Mesendoderm (in vitro differentiated cells): Measurements from ENCODE around the gene DOK3.
A peak's percentile ranks its signal among the peaks of the same experiment; 100 is the strongest.

Experiments
- DNase-seq: peaks from one replicate; pipeline ENCODE4 v3.0.0; 2013
- H2AK5ac ChIP-seq: 2 replicates; pipeline ENCODE4 v1.6.1; 2013; ENCODE audit warnings: low read length, inconsistent platforms
- H2BK120ac ChIP-seq: 2 replicates; pipeline ENCODE4 v1.6.1; 2013; ENCODE audit warnings: low read depth, mild to moderate bottlenecking, low read length, moderate library complexity, mixed read lengths
- H2BK15ac ChIP-seq: replicated peaks from 2 replicates; pipeline ENCODE4 v1.6.1; 2013; ENCODE audit warnings: low read depth, mild to moderate bottlenecking, moderate library complexity
- H2BK5ac ChIP-seq: 2 replicates; pipeline ENCODE4 v1.6.1; 2013; ENCODE audit warnings: low read length, inconsistent platforms
- H3K18ac ChIP-seq: 2 replicates; pipeline ENCODE4 v1.6.1; 2013; ENCODE audit warnings: mild to moderate bottlenecking, low read length, mixed read lengths
- H3K23ac ChIP-seq: one replicate; pipeline ENCODE4 v1.6.1; 2013; ENCODE audit warnings: low read length
- H3K27ac ChIP-seq: 2 replicates; pipeline ENCODE4 v1.5.1; 2013; ENCODE audit warnings: low read depth, mild to moderate bottlenecking, inconsistent platforms, low read length, moderate library complexity
- H3K27me3 ChIP-seq: 2 replicates; pipeline ENCODE4 v1.6.1; 2013; ENCODE audit warnings: low read length, control low read depth, mild to moderate bottlenecking, inconsistent platforms; ENCODE audit not compliant: insufficient read depth, poor library complexity
- H3K36me3 ChIP-seq: 2 replicates; pipeline ENCODE4 v1.6.1; 2013; ENCODE audit warnings: low read length, inconsistent platforms; ENCODE audit not compliant: control insufficient read depth, insufficient read depth
- H3K4ac ChIP-seq: one replicate; pipeline ENCODE4 v1.6.1; 2013; ENCODE audit warnings: low read depth, mild to moderate bottlenecking, low read length, moderate library complexity
- H3K4me1 ChIP-seq: 2 replicates; pipeline ENCODE4 v1.6.1; 2013; ENCODE audit warnings: low read depth, low read length, inconsistent platforms; ENCODE audit not compliant: control insufficient read depth
- H3K4me2 ChIP-seq: 2 replicates; pipeline ENCODE4 v1.6.1; 2013; ENCODE audit warnings: low read length
- H3K4me3 ChIP-seq: 2 replicates; pipeline ENCODE4 v1.5.1; 2013; ENCODE audit warnings: mild to moderate bottlenecking, low read length
- H3K56ac ChIP-seq: one replicate; pipeline ENCODE4 v1.6.1; 2013; ENCODE audit warnings: low read length
- H3K79me1 ChIP-seq: 2 replicates; pipeline ENCODE4 v1.6.1; 2013; ENCODE audit warnings: low read length, inconsistent platforms
- H3K79me2 ChIP-seq: 2 replicates; pipeline ENCODE4 v1.6.1; 2013; ENCODE audit warnings: mild to moderate bottlenecking, low read length; ENCODE audit not compliant: control insufficient read depth, insufficient read depth
- H3K9ac ChIP-seq: 2 replicates; pipeline ENCODE4 v1.6.1; 2013; ENCODE audit warnings: low read length, inconsistent platforms
- H4K5ac ChIP-seq: one replicate; pipeline ENCODE4 v1.6.1; 2013; ENCODE audit warnings: low read length
- H4K8ac ChIP-seq: one replicate; pipeline ENCODE4 v1.6.1; 2013; ENCODE audit warnings: low read depth, mild to moderate bottlenecking, control low read depth, low read length, moderate library complexity
- WGBS: extraction: QIAGEN DNeasy Blood & Tissue Kit; methylation state at CpG from one replicate; pipeline ENCODE4 v1.1.7; 2013; ENCODE audit warnings: low lambda C conversion rate, missing lambda C conversion rate; ENCODE audit not compliant: insufficient coverage; ENCODE audit errors: extremely low coverage; 5-methylcytosine and 5-hydroxymethylcytosine counted together

DOK3 gene

DNA sequence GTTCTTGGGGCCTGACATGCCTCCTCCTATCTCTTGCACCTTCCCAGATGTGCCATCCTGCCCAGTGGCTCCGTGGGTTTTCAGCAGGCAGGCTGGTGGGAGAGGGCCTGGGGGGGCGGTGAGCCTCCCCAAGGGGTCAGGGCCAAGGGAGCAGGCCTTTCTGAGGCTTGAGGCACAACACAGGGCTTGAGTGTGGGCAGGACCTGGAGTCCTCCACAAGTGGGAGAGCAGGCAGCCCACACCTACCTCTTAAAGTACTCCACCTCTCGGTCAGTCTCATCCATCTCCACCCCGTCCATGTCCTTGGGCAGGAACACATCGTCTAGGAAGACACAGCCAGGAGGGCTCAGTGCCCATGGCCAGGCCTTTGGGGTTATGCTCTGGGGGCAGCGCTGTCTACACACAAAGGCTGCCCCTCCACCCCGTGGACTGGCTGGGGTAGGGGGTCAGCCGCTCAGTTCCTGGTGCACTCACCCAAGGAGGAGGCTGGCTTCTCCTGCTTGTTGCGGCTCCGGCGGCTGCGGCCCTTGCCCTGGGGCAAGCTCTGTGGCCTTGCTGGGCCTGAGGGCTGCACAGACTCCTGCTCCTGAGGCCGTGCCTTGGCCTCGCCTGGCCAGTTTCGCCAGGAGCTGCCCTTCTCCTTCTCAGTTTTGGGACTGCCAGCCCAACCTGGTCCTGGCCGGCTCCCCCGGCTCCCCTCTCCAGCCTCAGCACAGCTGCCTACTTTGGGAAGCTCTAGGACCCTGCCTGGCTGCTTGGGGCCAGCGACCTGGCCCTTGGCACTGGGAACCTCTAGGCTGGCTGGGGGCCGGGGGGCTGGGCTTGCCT is 14.3 kb upstream of the DOK3 start:
- H2BK5ac ChIP-seq, result no peak overlapping the region
- H3K56ac ChIP-seq, result no peak overlapping the region
- no peaks in the 10 kb centered on the region for H3K79me2 ChIP-seq
- DNase-seq, result no peak
- H4K8ac ChIP-seq, result no peak overlapping the region
- H3K36me3 ChIP-seq, result peaks cover 23% of the 10 kb centered on the region
- no peak overlapping the region for H3K23ac ChIP-seq
- no peak overlapping the region for H2BK15ac ChIP-seq
- no peak overlapping the region for H3K4me2 ChIP-seq
- no peaks in the 10 kb centered on the region for H3K79me1 ChIP-seq
- H2BK120ac ChIP-seq, result no peak overlapping the region
- no CpG with 5 or more reads among the region's 19 CpGs for WGBS
- no peak overlapping the region for H3K27ac ChIP-seq
- H3K4me1 ChIP-seq, result no peaks in the 10 kb centered on the region
- H3K4me3 ChIP-seq, result no peak overlapping the region
- H2AK5ac ChIP-seq, result no peak overlapping the region
- no peak overlapping the region for H3K9ac ChIP-seq
- no peak overlapping the region for H3K4ac ChIP-seq
- H3K18ac ChIP-seq, result no peak overlapping the region
- H4K5ac ChIP-seq, result no peak overlapping the region
- no peaks in the 10 kb centered on the region for H3K27me3 ChIP-seq

DNA sequence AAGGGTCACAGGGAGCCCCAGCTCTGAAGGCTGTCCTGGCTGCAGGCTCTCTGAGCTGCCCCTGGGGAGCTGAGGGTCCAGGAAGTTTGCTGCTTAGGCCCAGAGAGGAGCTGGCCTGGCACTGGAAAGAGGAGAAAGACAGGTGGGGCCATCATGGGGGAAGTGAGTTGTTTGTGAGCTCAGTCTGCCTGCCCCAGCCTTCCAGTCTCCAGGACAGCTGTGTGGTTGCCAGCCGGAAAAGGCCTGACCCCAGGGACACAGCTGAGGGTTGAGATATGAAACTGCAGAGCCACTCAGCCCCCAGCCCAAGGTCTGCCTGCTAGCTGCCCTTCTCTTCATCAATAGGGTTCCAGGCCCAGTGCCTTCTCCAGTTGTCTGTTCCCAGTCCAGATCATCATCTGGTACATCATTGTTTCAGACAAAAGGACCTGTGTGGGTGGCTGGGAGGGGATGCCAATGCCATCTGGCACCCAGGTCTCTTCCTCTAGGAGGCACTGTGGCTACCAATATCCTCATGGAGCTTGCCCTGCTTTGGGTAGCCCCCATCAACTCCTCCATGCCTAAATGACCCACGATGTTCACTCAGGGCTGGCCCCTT is 11.4 kb upstream of the DOK3 start:
- Histone ChIP-seq H2BK15ac (no peak overlapping the region), H2BK5ac (no peak overlapping the region), H4K5ac (no peak overlapping the region), H3K27ac (no peak overlapping the region), H3K36me3 (peaks cover 13% of the 10 kb centered on the region), H2AK5ac (no peak overlapping the region), H4K8ac (no peak overlapping the region), H2BK120ac (no peak overlapping the region), H3K4ac (no peak overlapping the region), H3K4me1 (no peaks in the 10 kb centered on the region), H3K56ac (no peak overlapping the region), H3K27me3 (no peaks in the 10 kb centered on the region), H3K4me3 (no peak overlapping the region), H3K9ac (no peak overlapping the region), H3K4me2 (no peak overlapping the region), H3K18ac (no peak overlapping the region), H3K23ac (no peak overlapping the region), H3K79me1 (peaks cover 4% of the 10 kb centered on the region), H3K79me2 (peaks cover 4% of the 10 kb centered on the region)
- WGBS, result no CpG with 5 or more reads among the region's 2 CpGs
- DNase-seq, result no peak

DNA sequence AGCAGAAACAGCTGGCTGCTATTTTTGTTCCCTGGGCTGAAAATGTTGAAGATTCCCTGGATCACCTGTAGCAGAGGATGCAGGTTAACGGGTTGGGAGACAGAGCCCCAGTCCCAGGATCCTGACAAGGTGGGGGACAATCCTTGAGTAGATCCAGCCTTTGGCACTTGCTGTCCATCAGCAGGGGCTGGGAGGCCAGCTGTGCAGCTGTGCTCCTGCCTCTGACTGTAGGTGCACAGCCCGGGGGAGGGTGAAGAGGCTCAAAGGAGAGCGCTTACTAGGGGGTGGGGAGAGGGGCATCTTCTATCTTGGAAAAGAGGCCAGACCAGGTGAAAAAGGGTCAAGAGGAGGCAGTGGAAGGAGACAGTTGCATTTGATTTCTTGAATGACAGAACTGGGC is 10.6 kb upstream of the DOK3 start:
- Histone ChIP-seq H3K36me3 (peaks cover 11% of the 10 kb centered on the region), H3K27ac (no peak overlapping the region)
- WGBS, result no CpG with 5 or more reads among the region's 3 CpGs

DNA sequence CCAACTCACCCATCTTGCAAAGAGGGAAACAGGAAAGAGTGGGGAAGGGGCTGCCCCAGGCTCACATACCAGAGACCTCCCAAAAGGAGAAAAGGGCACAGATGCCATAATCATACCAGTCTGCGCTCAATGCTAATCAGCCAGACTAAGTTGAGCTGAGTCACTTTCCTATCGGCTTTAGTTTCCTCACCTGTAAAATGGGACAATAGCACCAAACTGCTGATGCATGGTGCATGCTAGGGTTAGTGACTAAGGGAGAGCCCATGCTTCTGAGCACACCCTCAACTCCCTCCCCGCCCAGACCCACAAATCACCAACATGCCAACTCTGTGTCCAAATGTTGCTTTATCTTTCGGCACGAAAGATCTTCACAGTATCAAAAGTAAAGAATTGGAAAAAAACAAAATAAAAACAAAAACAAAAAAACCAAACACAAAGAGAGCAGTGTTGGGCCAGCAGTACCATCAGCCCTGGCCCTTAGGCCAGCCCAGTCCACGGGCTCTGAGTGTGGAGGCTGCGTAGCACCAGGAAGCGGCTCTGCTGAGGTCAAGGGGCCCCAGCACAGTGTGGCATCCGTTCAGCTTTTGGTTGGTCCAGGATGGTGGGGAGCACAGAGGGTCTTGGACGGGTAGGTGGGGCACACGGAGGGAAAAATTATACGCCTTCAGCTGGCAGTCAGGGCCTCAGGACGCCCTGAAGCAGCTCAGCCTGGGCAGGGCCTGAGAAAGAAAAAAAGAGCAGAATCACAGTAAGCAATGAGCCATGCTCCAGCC is 10.0 kb upstream of the DOK3 start:
- Histone ChIP-seq H3K27me3 (no peaks in the 10 kb centered on the region), H2BK120ac (no peak overlapping the region), H4K8ac (no peak overlapping the region), H3K79me2 (peaks cover 10% of the 10 kb centered on the region), H3K36me3 (peaks cover 7% of the 10 kb centered on the region), H3K4me2 (no peak overlapping the region), H2AK5ac (no peak overlapping the region), H2BK15ac (no peak overlapping the region), H3K27ac (no peak overlapping the region), H3K56ac (no peak overlapping the region), H3K4me3 (no peak overlapping the region), H3K4me1 (no peaks in the 10 kb centered on the region), H2BK5ac (no peak overlapping the region), H3K4ac (no peak overlapping the region), H3K23ac (no peak overlapping the region), H3K9ac (no peak overlapping the region), H3K18ac (no peak overlapping the region), H3K79me1 (peaks cover 13% of the 10 kb centered on the region), H4K5ac (no peak overlapping the region)
- DNase-seq, result no peak
- WGBS, result no CpG with 5 or more reads among the region's 13 CpGs

More for the DNA sequence above, 10.6 kb upstream of the DOK3 start:
- no peaks in the 10 kb centered on the region for H3K4me1 ChIP-seq
- H2BK15ac ChIP-seq, result no peak overlapping the region
- H3K27me3 ChIP-seq, result no peaks in the 10 kb centered on the region
- no peak overlapping the region for H3K4me3 ChIP-seq
- H2AK5ac ChIP-seq, result no peak overlapping the region
- no peak for DNase-seq
- H4K8ac ChIP-seq, result no peak overlapping the region
- no peak overlapping the region for H3K4ac ChIP-seq
- H3K56ac ChIP-seq, result no peak overlapping the region
- H2BK120ac ChIP-seq, result no peak overlapping the region
- no peak overlapping the region for H4K5ac ChIP-seq
- H3K9ac ChIP-seq, result no peak overlapping the region
- no peak overlapping the region for H3K18ac ChIP-seq
- H3K23ac ChIP-seq, result no peak overlapping the region
- H3K79me2 ChIP-seq, result peaks cover 10% of the 10 kb centered on the region
- H3K4me2 ChIP-seq, result no peak overlapping the region
- H3K79me1 ChIP-seq, result peaks cover 10% of the 10 kb centered on the region
- H2BK5ac ChIP-seq, result no peak overlapping the region

DNA sequence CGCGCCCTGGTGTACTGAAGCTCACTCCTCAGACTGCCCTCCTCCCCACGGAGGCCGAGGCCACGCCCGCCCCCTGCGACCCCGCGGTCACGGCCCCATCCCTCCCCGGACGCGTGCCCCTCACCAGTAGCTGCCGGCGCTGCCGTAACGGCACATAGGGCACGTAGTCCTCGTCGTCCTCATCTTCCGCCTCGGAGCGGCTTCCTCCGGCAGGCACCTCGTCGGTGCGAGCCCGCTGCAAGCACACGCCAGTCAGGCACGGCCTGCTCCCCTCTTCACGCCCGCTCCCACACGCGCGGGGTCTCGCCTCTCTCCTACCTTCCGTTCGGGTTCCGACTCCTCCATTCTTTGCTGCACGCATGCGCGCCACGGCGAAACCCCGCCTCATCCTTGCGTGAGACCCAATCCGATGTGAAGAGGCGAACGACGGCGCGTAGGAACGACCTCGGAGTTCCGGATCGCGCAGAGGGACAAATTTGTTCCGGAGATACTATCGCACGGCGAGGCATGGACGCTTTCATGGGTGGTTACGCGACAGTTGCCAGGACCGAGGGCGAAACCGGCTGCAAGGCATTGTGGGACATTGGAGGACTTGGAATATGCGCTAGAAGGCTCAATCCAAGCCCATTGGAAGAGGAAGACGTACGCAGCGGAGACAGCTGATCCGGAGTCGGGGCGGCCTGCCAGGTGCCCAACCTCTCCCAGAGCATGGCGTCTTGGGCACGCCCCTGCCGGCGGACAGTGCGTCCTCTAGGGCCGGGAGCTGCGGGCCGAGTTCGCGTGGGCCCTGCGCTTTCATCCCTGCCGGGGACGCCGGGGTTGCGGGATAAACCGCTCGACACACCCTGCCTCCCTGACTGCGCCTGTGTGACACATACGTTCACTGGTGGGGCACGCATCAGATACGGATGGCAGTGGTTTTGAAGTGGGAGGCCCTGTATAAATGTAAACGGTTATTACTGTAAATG is 7.3 kb upstream of the DOK3 start, which contains the start of gene DDX41:
TSS of gene DDX41 (minus strand) at position 361 of the 968 bp plus-strand sequence. CDS start at position 345, 16 bp downstream.
- H2BK15ac ChIP-seq, result no peak within 1 kb of the TSS
- H2BK120ac ChIP-seq, result no peak within 1 kb of the TSS
- H3K4me3 ChIP-seq, result peak within 1 kb of the TSS; percentile 95
- H3K23ac ChIP-seq, result peak within 1 kb of the TSS; percentile 91
- H3K36me3 ChIP-seq, result peaks cover 10% of the 10 kb centered on the region
- H3K4me1 ChIP-seq, result no peaks in the 10 kb centered on the region
- H3K4ac ChIP-seq, result no peak within 1 kb of the TSS
- H4K8ac ChIP-seq, result no peak within 1 kb of the TSS
- no CpG with 5 or more reads among the region's 96 CpGs for WGBS
- no peak within 1 kb of the TSS for H4K5ac ChIP-seq
- peak within 1 kb of the TSS; percentile 18 for H3K27ac ChIP-seq
- H3K79me2 ChIP-seq, result peaks cover 10% of the 10 kb centered on the region
- peak; percentile 99 for DNase-seq
- peak within 1 kb of the TSS; percentile 92 for H3K4me2 ChIP-seq
- no peak within 1 kb of the TSS for H2AK5ac ChIP-seq
- peak within 1 kb of the TSS; percentile 61 for H2BK5ac ChIP-seq
- no peaks in the 10 kb centered on the region for H3K27me3 ChIP-seq
- H3K79me1 ChIP-seq, result peaks cover 13% of the 10 kb centered on the region
- H3K9ac ChIP-seq, result peak within 1 kb of the TSS; percentile 98
- peak within 1 kb of the TSS; percentile 100 for H3K56ac ChIP-seq
- no peak within 1 kb of the TSS for H3K18ac ChIP-seq
